ENCODE measurements around the gene GPBP1L1.

The GPBP1L1 gene

GRCh38 chr1:45583666-45584350 lies 102.5 kb downstream of the GPBP1L1 start, which contains the start of gene NASP:
TSS of gene NASP (plus strand) at chr1:45584041. CDS start at chr1:45584147, 106 bp downstream.
- H3K27ac ChIP-seq = peak within 1 kb of the TSS; percentile 98
- DNase-seq (ENCODE audit: low read depth, low spot score) = peak; percentile 65
- peak within 1 kb of the TSS; percentile 96 for H3K4me3 ChIP-seq
- no peaks in the 10 kb centered on the region for H3K9me3 ChIP-seq (ENCODE audit: low read depth, low read length)
- H3K9ac ChIP-seq (ENCODE audit: insufficient read length) = peak within 1 kb of the TSS; percentile 99
- TF ChIP-seq FOXP2 (optimal IDR thresholded peaks at IDR 0.05; ENCODE audit: control extremely low read depth, extremely low read length, insufficient read depth) (no peak), POLR2AphosphoS5 (IDR thresholded peaks at IDR 0.05; ENCODE audit: borderline replicate concordance, low read depth, low read length) (peak; percentile 99)
- peaks cover 27% of the 10 kb centered on the region for H3K36me3 ChIP-seq (ENCODE audit: insufficient read depth, low read length)

GRCh38 chr1:45583264-45583665 lies 103.1 kb downstream of the GPBP1L1 start:
- peak overlapping the region; percentile 96 for H3K4me3 ChIP-seq
- H3K9ac ChIP-seq (ENCODE audit: insufficient read length) = peak overlapping the region; percentile 99
- H3K9me3 ChIP-seq (ENCODE audit: low read depth, low read length) = 0 out of 2 replicates have a peak, but pooled peaks cover 3% of the 10 kb centered on the region
- H3K27ac ChIP-seq = peak overlapping the region; percentile 98; the same call in 1 of the 2 replicates
- TF ChIP-seq POLR2AphosphoS5 (IDR thresholded peaks at IDR 0.05; ENCODE audit: borderline replicate concordance, low read depth, low read length) = no peak
- no peak for TF ChIP-seq FOXP2 (optimal IDR thresholded peaks at IDR 0.05; ENCODE audit: control extremely low read depth, extremely low read length, insufficient read depth)
- no peak for TF ChIP-seq EZH2 (IDR thresholded peaks at IDR 0.05)
- H3K36me3 ChIP-seq (ENCODE audit: insufficient read depth, low read length) = peaks cover 23% of the 10 kb centered on the region
- peak; percentile 92 for DNase-seq (ENCODE audit: low read depth, low spot score)
